Left kidney (tissue), 2 donors: ENCODE data around the gene SNRPA. TPM values are rescaled to one million over a fixed set of nuclear protein-coding genes. Genes with fewer than 3 reads are reported as not detected.
A peak's percentile ranks its signal among the peaks of the same experiment; 100 is the strongest.
"Not testable (repeated sequence)": the region's sequence is repeated elsewhere in the genome, so short reads cannot be mapped to it uniquely, and the experiment has no call there.

Experiments
- DNase-seq: peaks from one replicate; pipeline ENCODE4 v3.0.0-alpha.2; 2013
- polyA plus RNA-seq: library from polyadenylated mRNA; unstranded; fragments of 120-200 nt; gene quantifications from one replicate; pipeline ENCODE4 v1.2.1, GENCODE V29; 2013; ENCODE audit not compliant: insufficient read length

SNRPA gene
- polyA plus RNA-seq, 1 donor = 117 TPM

DNA sequence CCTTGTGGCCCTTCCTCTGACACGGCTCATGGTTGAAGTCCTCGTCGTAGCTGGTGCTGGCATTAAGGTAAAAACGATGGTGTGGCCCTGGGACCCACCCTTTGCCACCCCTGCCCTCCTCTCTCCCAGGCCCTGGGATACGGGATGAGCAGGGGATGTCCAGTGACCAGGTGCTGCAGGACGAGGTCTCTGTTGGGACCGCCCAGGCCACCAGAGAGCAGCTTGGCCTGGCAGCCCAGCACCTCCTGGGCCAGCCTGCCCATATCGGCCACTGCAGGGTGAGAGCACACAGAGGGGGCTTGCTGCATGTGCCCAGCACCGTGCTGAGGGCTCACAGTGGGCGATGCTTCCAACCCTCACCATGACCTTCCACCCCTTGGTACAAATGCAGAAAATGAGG lies 7.1 kb upstream of the SNRPA start:
- no peak for DNase-seq

- DNase-seq = peak; percentile 10
These were observed 6.2 kb upstream of the SNRPA start for GRCh38 chr19:40744554-40745401.

DNA sequence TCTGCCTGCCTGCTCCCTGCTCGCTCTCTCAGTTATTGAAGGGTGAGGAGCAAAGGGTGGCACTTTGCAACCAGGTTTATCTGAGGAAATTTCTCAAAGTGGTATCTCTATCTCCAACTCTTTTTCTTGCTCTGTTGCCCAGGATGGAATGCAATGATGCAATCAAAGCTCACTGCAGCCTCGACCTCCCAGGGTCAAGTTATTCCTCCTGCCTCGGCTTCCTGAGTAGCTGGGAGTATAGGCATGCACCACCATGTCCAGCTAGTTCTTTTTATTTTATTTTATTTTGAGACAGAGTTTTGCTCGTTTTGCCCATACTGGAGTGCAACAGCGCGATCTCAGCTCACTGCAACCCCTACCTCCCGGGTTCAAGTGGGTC lies 5.6 kb upstream of the SNRPA start:
- no peak for DNase-seq

DNA sequence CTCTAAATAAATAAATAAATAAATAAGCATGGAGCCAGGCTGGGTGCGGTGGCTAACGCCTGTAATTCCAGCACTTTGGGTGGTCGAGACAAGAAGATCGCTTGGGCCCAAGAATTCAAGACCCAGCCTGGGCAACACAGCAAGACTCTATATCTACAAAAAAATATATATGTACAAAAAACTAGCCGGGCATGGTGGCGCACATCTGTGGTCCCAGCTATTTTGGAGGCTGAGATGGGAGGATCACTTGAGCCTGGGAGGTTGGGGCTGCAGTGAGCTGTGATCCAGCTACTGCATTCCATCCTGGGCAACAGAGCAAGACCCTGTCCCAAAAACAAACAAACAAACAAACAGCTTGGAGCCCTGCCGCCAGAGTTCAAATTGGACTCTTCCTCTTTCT lies 3.5 kb upstream of the SNRPA start:
- no peak for DNase-seq

GRCh38 chr19:40750058-40750873 lies 737 bp upstream of the SNRPA start, which contains the start of gene ACTMAP:
TSS of gene ACTMAP (minus strand) at chr19:40750477. CDS start at chr19:40749803, 674 bp downstream.
- DNase-seq = peak; percentile 100

GRCh38 chr19:40752257-40752781 lies 1.3 kb downstream of the SNRPA start:
- DNase-seq = no peak

DNA sequence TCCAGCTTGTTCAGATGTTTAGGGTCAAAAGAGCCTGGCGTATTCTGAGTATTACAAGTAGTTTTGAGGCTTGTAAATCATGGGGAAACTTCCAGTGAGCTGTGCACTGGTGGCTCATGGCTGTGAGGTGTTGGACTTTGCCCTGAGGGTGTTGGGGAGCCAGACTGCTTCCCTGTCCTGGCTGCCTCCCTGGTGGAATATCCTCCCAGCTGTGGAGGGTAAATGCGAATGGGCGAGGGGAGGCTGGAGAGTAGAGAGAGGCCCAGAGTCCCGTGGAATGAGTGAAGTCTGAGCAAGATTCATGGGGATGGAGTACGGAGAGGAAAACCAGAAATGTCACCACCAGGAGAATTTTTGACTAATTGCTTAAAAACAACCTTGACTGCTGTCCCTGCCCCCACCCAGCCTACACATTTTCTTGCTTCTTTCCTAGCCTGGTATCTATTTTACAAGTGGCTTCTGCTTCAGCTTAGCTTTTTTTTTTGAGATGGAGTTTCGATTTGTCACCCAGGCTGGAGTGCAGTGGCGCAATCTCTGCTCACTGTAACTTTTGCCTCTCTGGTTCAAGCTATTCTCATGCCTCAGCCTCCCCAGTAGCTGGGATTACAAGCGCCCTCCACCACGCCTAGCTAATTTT lies 3.7 kb downstream of the SNRPA start:
- DNase-seq = no peak

DNA sequence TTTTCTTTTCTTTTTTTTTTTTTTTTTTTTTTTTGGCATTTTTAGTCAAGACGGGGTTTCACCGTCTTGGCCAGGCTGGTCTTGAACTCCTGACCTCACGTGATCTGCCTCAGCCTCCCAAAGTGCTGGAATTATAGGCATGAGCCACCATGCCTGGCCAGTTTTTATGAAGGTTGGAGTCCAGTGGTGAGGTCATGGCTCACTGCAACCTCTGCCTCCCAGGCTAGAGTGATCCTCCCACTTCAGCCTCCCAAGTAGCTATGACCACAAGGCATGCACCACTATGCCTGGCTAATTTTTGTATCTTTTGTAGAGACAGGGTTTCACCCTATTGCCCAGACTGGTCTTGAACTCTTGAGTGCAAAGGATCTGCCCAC lies 4.2 kb downstream of the SNRPA start:
- DNase-seq = no peak

- no peak for DNase-seq
These were observed 4.8 kb downstream of the SNRPA start for GRCh38 chr19:40755791-40756190.

DNA sequence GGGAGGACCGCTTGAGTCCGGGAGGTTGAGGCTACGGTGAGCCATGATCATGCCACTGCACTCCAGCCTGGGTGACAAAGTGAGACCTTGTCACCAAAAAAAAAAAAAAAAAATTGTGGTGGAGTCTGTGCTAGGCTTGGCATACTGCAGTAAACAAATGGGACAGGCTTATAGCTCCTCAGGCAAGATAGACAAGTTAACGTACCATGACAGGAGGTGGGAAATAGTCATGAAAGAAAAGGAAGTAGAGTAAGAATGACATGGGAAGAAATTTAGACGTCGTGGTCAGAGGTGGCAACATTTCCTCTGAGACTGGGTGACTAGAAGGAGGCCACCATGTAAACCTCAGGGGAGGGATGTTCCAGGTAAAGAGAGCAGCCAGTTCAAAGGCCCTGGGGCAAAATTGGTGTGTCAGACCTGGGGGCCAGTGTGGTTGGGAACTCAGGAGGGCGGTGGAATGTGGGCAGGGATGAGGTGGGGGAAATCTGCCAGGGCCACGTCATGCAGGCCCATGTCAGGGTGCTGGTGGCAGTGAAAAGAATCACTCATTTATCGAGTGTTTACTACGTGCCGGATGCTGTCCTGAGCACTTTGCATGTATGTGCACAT lies 5.6 kb downstream of the SNRPA start:
- DNase-seq = no peak

DNA sequence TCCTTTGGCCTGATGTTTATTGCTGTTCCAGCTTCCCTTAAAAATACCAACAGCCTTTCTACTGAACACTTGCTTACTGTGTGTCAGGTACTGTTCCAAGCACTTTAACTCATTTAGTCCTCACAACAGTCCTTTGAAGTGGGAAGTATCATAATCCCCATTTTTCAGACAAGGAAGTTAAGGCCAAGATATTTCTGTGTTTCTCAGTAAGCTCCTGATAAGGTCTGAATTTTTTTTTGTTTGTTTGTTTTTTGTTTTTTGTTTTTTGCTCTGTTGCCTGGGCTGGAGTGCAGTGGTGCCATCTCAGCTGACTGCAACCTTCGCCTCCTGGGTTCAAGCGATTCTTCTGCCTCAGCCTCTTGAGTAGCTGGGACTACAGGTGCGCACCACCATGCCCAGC lies 7.5 kb downstream of the SNRPA start:
- no peak for DNase-seq

GRCh38 chr19:40759352-40759751 lies 8.3 kb downstream of the SNRPA start:
- no peak for DNase-seq

DNA sequence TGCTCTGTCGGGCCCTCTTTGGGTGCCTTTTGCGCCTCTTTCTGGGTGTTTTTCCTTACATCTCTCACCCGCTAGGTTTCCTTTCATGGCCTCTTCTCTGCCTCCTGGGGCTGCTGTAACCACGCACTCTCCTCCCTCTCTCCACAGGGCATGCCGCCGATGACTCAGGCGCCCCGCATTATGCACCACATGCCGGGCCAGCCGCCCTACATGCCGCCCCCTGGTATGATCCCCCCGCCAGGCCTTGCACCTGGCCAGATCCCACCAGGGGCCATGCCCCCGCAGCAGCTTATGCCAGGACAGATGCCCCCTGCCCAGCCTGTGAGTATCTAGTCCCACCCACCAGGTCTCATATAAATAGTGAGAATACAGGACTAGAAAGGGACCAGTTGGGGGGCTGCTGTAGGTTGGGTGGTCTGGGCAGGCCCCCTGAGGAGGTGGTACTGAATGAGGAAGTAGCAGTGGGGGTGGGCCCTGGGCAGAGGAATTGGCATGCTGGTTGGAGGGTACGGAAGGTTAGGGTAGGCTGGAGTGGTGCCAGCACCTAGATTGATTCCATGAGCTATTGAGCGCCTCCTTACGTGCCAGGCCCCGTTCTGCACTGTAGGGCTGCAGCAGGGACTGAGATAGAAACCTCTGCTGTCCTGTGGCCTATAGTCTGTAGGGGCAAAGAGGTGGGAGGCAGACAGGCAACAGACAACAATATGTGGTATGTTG lies 11.9 kb downstream of the SNRPA start:
- no peak for DNase-seq

- DNase-seq = no peak
These were observed 12.5 kb downstream of the SNRPA start for GRCh38 chr19:40763526-40763925.

DNA sequence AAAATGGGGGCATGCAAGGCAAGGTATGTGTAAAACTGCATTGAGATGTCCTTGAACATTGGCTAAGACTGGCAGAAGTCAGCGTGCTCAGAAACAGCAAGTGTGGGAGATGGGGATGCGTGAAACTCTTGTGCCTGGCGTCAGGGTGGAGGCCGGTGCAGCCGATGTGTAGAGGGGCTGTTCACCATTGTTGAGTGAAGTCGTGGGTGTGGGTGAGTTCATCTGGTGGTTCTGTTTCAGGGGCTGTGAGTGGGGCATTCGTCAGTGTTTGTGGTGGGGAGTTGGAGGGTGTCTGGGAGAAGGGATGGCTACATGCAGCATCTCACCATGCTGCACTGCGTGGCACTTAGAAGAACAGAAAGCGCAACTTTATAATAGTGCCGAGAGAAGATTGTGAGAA lies 13.0 kb downstream of the SNRPA start:
- DNase-seq = no peak

- not testable (repeated sequence) for DNase-seq
These were observed 15.4 kb downstream of the SNRPA start for GRCh38 chr19:40766385-40766784.

- no peak for DNase-seq
These were observed 17.9 kb downstream of the SNRPA start for GRCh38 chr19:40768869-40769268.

DNA sequence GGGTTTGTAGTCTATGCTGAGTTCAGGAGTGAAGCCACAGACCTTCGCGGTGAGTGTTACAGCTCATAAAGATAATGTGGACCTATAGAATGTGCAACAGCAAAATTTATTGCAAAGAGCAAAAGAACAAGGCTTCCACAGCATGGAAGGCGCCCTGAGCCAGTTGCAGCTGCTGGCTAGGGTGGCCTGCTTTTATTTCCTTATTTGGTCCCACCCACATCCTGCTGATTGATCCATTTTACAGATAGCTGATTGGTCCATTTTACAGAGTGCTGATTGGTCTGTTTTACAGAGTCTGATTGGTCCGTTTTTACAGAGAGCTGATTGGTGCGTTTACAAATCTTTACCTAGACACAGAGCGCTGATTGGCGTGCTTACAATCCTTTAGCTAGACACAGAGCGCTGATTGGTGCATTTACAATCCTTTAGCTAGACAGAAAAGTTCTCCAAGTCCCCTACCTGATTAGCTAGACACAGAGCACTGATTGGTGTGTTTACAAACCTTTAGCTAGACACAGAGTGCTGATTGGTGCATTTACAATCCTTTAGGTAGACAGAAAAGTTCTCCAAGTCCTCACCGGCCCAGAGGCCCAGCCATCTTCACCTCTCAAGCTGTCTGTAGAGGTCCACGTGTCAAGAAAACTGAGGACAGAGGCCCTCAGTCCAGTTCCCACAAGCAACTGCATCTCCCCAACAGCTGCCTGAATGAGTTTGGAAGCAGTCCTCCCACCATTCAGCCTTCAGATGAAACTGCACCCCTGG lies 20.3 kb downstream of the SNRPA start:
- DNase-seq = not testable (repeated sequence)

DNA sequence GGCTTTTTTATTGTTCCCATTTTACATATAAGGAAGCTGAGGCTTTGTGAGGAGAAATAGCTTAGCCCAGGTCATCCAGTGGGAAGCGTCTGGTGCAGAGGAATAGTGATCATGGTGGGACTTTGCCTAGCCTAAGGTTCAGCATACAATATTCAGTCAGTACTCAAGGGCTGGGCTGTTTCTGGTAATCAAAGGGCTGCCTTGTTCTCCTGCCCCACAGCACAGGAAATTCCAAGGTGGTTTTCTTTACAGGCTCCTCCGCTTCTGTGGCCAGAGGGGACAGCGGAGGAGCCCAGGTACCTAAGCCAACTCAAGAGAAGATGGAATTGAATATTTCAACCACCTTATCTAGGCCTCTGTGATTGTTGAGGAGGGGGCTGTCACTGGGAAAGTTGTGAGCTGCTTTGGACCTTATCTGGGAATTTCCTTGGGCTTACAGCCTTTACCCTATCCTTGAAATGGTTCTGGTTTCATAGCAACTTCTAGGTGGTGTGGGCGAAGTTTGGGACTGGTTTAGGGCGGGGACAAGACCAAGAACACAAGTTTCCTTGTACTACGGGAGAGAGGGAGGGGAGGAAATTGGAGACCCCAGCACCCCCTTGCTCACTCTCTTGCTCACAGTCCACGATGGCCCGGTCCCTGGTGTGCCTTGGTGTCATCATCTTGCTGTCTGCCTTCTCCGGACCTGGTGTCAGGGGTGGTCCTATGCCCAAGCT lies 24.1 kb downstream of the SNRPA start, which contains the start of gene MIA:
TSS of gene MIA (plus strand) at position 606 of the 716 bp plus-strand sequence. CDS start at position 628, 22 bp downstream.
- DNase-seq = no peak

GRCh38 chr19:40775632-40776022 lies 24.6 kb downstream of the SNRPA start:
- DNase-seq = no peak
